Jurkat, Clone E6-1 (cell line): ENCODE data around the gene NDUFS2.
"Not testable (repeated sequence)": the region's sequence is repeated elsewhere in the genome, so short reads cannot be mapped to it uniquely, and the experiment has no call there.

Source experiments
- DNase-seq: peaks from one replicate; pipeline ENCODE4 v3.0.0-alpha.2; 2011; ENCODE audit warnings: low read depth, low spot score
- H3K4me3 ChIP-seq: 2 replicates; pipeline ENCODE4 v1.5.1; 2011; ENCODE audit warnings: mild to moderate bottlenecking, low read length, control low read depth, moderate library complexity

The NDUFS2 gene

GRCh38 chr1:161214369-161214768, 12.2 kb downstream of the NDUFS2 start:
- DNase-seq, result no peak
- no peak overlapping the region for H3K4me3 ChIP-seq

- H3K4me3 ChIP-seq, result no peak within 1 kb of the TSS
- DNase-seq, result no peak
These were observed 12.9 kb downstream of the NDUFS2 start, which contains the start of gene FCER1G for GRCh38 chr1:161215076-161215475. Gene FCER1G (plus strand): TSS chr1:161215295. CDS start chr1:161215322, 27 bp downstream.

- H3K4me3 ChIP-seq, result no peak overlapping the region
- DNase-seq, result no peak
These were observed 15.0 kb downstream of the NDUFS2 start for GRCh38 chr1:161216945-161217712.

- DNase-seq, result no peak
- no peak overlapping the region for H3K4me3 ChIP-seq
These were observed 15.7 kb downstream of the NDUFS2 start for GRCh38 chr1:161217831-161218230.

GRCh38 chr1:161218301-161219077, 16.3 kb downstream of the NDUFS2 start:
- no peak for DNase-seq
- no peak overlapping the region for H3K4me3 ChIP-seq

- no peak overlapping the region for H3K4me3 ChIP-seq
- DNase-seq, result no peak
These were observed 17.1 kb downstream of the NDUFS2 start for GRCh38 chr1:161219078-161219892.

- no peak for DNase-seq
- no peak overlapping the region for H3K4me3 ChIP-seq
These were observed 17.8 kb downstream of the NDUFS2 start for GRCh38 chr1:161220002-161220401.

GRCh38 chr1:161222175-161223019, 20.2 kb downstream of the NDUFS2 start:
- no peak for DNase-seq
- no peak overlapping the region for H3K4me3 ChIP-seq

- no peak for DNase-seq
These were observed 21.9 kb downstream of the NDUFS2 start for GRCh38 chr1:161223805-161224694.

GRCh38 chr1:161224695-161225087, 22.5 kb downstream of the NDUFS2 start:
- not testable (repeated sequence) for H3K4me3 ChIP-seq, DNase-seq

More at GRCh38 chr1:161223805-161224694, 21.9 kb downstream of the NDUFS2 start:
- no peak overlapping the region for H3K4me3 ChIP-seq

GRCh38 chr1:161225178-161225533, 23.0 kb downstream of the NDUFS2 start:
- DNase-seq, result no peak
- peak overlapping the region; percentile 18 for H3K4me3 ChIP-seq

GRCh38 chr1:161225534-161226319, 23.6 kb downstream of the NDUFS2 start, which contains the start of gene TOMM40L:
Gene TOMM40L (plus strand): TSS chr1:161226060. CDS start chr1:161226490, 430 bp downstream.
- peak within 1 kb of the TSS; percentile 98 for H3K4me3 ChIP-seq
- peak; percentile 100 for DNase-seq

- DNase-seq, result no peak
- peak overlapping the region; percentile 98 for H3K4me3 ChIP-seq
These were observed 24.1 kb downstream of the NDUFS2 start for GRCh38 chr1:161226320-161226711.

GRCh38 chr1:161226759-161227158, 24.6 kb downstream of the NDUFS2 start:
- peak overlapping the region; percentile 98 for H3K4me3 ChIP-seq
- no peak for DNase-seq

GRCh38 chr1:161227196-161227871, 25.2 kb downstream of the NDUFS2 start:
- H3K4me3 ChIP-seq, result peak overlapping the region; percentile 98
- DNase-seq, result peak; percentile 81

GRCh38 chr1:161228032-161228431, 25.9 kb downstream of the NDUFS2 start:
- H3K4me3 ChIP-seq, result peak overlapping the region; percentile 98; the same call in 1 of the 2 replicates
- no peak for DNase-seq
